ENCODE data around the gene MED27.

MED27 gene

DNA sequence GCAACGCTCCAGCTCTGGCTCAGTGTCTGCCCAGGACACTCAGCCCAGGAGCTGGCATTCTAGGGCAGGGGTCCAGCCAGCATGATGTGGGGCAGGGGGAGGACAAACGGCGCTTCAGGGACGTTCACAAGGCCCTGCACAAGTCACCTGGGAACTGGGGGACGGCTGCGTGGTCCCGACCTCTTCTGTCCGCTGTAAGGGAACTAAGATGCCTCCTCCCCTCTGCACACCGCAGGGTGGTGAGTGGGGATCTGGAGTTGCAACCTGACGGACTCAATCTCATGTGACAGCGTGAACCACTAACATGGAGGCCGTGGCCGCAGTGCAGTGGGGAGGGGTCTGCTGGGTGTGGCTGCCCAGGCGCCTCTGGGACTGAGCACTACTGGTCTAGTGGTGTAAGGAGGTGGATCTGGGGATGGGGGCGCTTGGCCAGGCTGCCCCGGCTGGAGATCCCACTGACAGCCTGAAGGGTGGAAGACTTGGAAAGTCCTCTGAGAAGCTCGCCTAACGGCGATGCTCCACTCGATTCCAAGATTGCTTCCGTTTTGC, 251.8 kb downstream of the MED27 start:
- no peak for DNase-seq

DNA sequence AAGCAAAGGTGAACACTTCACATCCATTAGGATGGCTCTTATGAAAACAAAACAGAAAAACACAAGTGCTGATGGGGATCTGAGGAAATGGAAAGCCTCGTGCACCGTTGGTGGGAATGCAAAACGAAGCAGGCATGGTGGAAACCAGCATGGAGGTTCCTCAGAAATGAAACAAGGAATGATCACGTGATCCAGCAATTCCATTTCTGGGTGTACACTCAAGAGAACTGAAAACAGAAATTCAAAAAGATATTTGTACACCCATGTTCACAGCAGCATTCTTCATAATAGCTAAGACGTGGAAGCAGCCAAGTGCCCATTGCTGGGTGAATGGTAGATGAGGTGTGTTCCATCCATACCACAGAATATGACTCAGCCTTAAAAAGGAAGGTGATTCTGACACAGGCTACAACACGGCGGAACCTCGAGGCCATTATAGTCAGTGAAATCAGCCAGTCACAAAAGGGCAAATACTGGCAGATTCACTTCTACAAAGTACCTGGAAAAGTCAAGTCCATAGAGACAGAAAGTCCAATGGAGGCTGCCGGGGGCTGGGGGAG, 252.6 kb downstream of the MED27 start:
- no peak for DNase-seq

- DNase-seq, result no peak
These were observed 253.6 kb downstream of the MED27 start for GRCh38 chr9:131826053-131826452.

DNA sequence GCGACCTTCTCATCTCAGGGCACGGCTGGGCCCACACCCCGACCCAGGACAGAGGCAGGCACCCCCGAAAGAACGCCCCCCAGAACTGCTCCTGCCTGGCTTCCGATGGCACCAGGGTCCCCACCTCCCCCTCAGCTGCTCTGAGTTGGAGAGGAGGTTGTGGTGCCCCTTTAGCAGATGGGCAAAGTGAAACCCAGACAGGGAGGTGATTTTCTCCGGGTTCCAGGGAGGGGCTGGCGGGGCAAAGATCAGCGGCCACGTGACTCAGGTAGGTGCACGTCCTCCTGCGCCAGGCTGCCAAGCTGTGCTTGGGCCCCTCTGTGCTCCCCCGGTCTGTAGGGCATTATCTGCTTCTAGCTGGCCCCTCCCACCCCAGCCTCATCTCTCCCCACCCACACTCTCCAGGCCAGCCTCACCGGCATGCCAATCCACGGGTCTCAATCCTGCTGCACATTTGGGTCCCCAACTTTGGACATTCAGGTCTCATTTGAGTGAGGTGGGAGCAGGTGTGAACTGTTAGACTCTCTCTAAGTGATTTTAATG, 254.6 kb downstream of the MED27 start:
- DNase-seq, result no peak

DNA sequence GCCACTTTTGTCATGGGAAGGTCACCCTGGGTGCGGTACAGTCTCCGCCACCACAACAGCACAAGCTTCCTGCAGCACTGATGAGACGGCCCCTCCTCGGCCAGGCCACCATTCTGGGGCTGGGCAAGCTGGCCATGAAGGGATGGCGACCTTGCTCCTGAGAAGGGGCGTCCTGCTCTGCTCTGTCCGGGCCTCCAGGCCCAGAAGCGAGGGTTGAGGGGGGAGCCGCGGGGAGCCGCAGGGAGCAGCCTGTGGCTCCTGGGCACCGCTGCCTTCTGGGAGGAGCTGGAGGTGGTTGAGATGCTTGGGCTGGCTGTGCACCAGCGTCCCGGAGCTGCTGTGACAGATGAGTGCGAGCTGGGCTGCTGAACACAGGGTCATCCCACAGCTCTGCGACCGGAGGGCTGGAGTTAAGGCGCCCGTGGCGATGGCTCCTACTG, 255.5 kb downstream of the MED27 start:
- DNase-seq, result no peak

DNA sequence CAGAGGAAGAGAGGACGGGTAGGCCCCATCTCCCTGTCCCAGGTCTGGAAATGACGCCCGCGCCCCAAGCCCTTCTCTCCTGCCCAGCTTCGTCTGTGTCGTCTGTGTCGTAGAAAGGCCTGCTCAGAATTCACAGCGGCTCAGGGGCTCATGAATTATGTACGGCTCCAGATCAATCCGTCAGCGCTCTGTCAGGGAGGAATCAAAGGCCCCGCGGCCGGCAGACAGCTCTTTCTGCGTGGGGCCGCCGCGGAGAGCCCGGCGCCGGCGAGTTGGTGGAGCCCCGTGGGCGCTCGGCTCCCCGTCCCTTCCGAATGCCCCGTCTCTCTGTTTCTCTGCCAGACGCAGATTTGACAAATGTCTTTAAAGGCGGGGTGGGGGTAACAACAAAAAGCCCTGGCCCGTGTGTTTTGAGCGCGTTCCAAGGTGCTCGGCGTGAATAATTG, 255.9 kb downstream of the MED27 start:
- no peak for DNase-seq

- no peak for DNase-seq
These were observed 261.6 kb downstream of the MED27 start for GRCh38 chr9:131818089-131818488.

- no peak for DNase-seq
These were observed 262.0 kb downstream of the MED27 start for GRCh38 chr9:131817627-131818026.

GRCh38 chr9:131817073-131817472, 262.6 kb downstream of the MED27 start:
- DNase-seq, result no peak

GRCh38 chr9:131815970-131816873, 263.4 kb downstream of the MED27 start:
- DNase-seq, result peak; percentile 16

- no peak for DNase-seq
These were observed 265.0 kb downstream of the MED27 start for GRCh38 chr9:131814707-131815106.

GRCh38 chr9:131813116-131813515, 266.6 kb downstream of the MED27 start:
- DNase-seq, result no peak

GRCh38 chr9:131812116-131812790, 267.4 kb downstream of the MED27 start:
- no peak for DNase-seq

DNA sequence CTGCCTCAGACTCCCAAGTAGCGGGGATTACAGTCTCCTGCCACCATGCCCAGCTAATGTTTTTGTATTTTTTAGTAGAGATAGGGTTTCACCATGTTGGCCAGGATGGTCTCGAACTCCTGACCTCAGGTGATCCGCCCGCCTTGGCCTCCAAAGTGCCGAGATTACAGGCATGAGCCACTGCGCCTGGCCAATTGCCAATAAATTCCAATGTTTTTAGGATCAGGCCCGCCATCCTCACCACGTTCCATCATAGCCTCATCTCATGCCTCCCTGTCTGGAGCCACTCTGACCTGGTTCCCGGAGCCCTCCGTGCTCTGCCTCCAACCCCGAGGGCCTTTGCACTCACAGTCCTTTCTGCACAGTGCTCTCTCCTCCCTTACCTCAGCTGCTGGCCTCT, 268.3 kb downstream of the MED27 start:
- no peak for DNase-seq

DNA sequence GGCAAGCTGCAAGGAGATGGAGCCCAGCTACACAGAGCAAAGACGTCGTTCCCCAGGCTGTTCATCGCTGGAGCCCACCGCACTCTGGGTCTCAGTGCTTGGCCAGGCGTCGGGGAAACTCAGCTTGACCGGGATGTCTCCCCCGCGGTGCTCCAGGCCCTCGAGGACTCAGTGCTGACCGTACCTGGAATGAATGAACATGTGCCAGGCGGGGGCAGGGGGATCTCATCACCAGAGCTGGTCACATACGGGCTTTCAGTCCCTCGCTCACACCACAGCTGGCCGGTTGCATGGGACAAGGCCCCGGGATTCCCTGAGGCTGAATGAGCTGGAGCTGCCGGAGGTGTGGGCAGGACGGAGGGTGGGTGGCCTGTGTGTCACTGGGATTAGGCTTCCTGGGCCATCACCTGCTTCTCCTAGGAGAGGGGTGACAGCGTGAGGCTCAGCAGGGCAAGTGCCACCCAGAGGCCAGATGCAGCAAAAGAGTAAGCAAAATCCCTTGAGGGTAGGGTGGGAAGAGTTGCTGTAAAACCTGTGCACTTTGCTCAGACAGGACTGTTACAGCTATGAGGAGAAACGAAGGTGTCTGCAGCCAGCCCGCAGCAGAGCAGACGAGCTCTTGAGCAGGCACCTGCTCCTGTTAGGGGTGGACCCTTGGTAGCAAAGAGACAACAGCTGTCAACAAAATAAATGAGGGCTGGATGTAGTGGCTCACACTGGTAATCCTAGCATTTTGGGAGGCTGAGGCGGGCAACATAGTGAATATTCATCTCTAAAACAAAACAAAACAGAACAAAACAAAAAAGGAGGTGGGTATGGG, 269.1 kb downstream of the MED27 start:
- DNase-seq, result no peak
